Activated naive CD4-positive, alpha-beta T cell (primary cell): ENCODE results near the gene MDC1.
A peak's percentile ranks its signal among the peaks of the same experiment; 100 is the strongest.
"Not testable (repeated sequence)": the region's sequence is repeated elsewhere in the genome, so short reads cannot be mapped to it uniquely, and the experiment has no call there.

Experiments
- DNase-seq, 4 experiments: peaks; one replicate each; lab custom pipeline; 2025; lab: John Stamatoyannopoulos, UW

MDC1 gene

GRCh38 chr6:30683183-30683979 lies 33.7 kb downstream of the MDC1 start:
- no peak for DNase-seq

- DNase-seq = peak; percentile 35 to 85 (median 64)
Observed at GRCh38 chr6:30682143-30683117, 34.7 kb downstream of the MDC1 start.

- no peak for DNase-seq
Observed at GRCh38 chr6:30681766-30682142, 35.3 kb downstream of the MDC1 start.

GRCh38 chr6:30679765-30680535 lies 37.1 kb downstream of the MDC1 start:
- no peak for DNase-seq

GRCh38 chr6:30678964-30679726 lies 37.9 kb downstream of the MDC1 start:
- DNase-seq = peak; percentile 77 to 95 (median 93)

- no peak for DNase-seq
Observed at GRCh38 chr6:30676660-30677285, 40.3 kb downstream of the MDC1 start.

GRCh38 chr6:30672445-30673253 lies 44.4 kb downstream of the MDC1 start, which contains the start of gene DHX16:
TSS of gene DHX16 (minus strand) at chr6:30673006. CDS start at chr6:30672841, 165 bp downstream.
- peak; percentile 60 to 78 (median 70) for DNase-seq

- DNase-seq = no peak
Observed at GRCh38 chr6:30670760-30671527, 46.1 kb downstream of the MDC1 start.

GRCh38 chr6:30666300-30666699 lies 50.8 kb downstream of the MDC1 start:
- not testable (repeated sequence) for DNase-seq

- no peak for DNase-seq
Observed at GRCh38 chr6:30664994-30665767, 51.9 kb downstream of the MDC1 start.

- not testable (repeated sequence) for DNase-seq
Observed at GRCh38 chr6:30657922-30658321, 59.2 kb downstream of the MDC1 start.

- DNase-seq = no peak
Observed at GRCh38 chr6:30657454-30657853, 59.6 kb downstream of the MDC1 start.

- DNase-seq = no peak
Observed at GRCh38 chr6:30656513-30656912, 60.6 kb downstream of the MDC1 start.

GRCh38 chr6:30655743-30656094 lies 61.4 kb downstream of the MDC1 start:
- no peak for DNase-seq

GRCh38 chr6:30654798-30655742 lies 62.0 kb downstream of the MDC1 start:
- DNase-seq = no peak

GRCh38 chr6:30651143-30651542 lies 65.9 kb downstream of the MDC1 start:
- DNase-seq = no peak
